Activated naive CD4-positive, alpha-beta T cell treated with anti-CD3 and anti-CD28 coated beads, Interleukin-2, amount 50 U/mL, for 16 hours (primary cell): ENCODE measurements around the gene SPCS1.
"Not testable (repeated sequence)": the region's sequence is repeated elsewhere in the genome, so short reads cannot be mapped to it uniquely, and the experiment has no call there.

Experiments
- DNase-seq: peaks from one replicate; pipeline ENCODE4 v3.0.0-alpha.2; 2020

SPCS1 gene

DNA sequence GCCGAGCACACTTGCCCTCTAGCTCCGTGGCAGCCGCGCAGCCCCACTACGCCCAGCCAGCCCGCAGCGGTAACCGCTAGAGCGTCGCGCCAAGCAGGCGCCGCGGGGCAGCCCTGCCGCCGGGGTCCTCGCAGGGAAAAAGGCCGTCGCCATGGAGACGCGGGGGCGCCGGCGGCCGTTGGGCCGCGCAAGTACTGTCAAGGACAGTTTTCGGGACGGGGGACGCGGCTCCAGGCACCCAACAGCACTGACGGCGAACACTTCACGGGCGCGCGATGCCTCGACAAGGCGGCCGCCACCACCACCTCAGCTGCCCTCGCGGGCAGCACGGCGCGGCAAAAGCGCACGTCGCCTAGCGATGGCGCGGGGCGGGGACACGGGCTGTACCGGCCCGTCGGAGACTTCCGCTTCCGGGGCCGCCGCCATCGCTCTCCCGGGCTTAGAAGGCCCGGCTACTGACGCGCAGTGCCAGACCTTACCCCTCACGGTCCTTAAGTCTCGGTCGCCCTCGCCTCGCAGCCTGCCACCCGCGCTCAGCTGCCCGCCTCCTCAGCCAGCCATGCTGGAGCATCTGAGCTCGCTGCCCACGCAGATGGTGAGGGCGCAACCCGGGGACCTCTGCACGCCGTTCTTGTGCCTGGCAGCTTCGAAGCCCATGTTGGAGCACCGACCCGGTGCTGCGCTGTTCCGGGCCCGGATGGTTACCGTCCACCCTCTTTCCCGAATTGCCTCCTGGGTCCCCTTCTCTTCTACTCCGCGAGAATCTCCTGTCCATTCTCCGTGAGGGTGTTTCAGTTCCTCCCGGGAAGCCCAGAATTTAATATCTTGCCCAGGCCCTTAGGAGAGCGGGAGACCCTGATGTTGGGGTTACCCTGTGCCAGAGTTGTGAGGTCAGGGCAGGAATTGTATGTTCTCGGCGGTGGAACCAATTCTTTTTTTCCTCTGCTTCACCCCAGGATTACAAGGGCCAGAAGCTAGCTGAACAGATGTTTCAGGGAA, at the start of gene SPCS1, which contains the start of gene GLT8D1:
Gene SPCS1, plus strand, starts transcription at position 419 of the 999 bp plus-strand sequence. Its CDS starts 141 bp downstream, at position 560.
Gene GLT8D1, minus strand, starts transcription at position 104 of the 999 bp plus-strand sequence. CDS start 5,331 bp downstream, outside the sequence.
- DNase-seq, result peak; percentile 90

DNA sequence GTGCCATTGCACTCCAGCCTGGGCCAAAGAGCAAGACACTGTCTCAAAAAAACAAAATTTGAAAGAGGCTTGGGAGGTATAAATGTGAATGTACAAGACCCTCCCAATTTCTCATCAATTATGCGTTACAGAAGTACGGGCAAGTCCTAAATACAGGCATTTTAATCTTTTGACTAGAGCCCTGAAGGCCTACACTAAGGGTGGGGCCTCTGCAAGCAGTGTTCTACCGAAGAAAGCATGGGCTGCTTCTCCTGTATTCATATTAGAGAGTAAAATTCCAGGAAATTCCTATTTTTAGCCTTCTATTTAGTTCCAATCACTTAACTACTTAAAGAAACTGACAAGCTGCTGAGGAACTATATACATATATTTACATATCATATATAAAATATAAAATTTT, 45.9 kb upstream of the SPCS1 start:
- no peak for DNase-seq

DNA sequence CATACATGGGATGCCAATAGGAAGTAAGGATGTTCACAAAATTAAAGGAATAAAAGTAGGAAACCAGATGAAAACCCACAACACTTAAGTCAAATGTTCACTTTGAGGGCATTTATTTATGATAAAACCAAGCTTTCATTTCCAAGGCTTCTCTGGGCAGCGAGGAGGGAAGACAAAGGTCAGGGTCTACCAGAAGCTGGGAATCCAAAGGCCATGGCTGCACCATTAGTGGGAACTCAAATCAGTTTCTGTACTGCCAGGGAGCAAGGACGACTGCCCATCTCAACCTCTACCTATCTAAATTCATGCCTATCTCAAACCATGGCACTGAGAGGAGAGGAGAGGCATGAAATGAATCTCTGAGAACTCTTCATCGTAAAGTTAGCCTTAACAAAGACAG, 42.8 kb upstream of the SPCS1 start:
- DNase-seq, result no peak

DNA sequence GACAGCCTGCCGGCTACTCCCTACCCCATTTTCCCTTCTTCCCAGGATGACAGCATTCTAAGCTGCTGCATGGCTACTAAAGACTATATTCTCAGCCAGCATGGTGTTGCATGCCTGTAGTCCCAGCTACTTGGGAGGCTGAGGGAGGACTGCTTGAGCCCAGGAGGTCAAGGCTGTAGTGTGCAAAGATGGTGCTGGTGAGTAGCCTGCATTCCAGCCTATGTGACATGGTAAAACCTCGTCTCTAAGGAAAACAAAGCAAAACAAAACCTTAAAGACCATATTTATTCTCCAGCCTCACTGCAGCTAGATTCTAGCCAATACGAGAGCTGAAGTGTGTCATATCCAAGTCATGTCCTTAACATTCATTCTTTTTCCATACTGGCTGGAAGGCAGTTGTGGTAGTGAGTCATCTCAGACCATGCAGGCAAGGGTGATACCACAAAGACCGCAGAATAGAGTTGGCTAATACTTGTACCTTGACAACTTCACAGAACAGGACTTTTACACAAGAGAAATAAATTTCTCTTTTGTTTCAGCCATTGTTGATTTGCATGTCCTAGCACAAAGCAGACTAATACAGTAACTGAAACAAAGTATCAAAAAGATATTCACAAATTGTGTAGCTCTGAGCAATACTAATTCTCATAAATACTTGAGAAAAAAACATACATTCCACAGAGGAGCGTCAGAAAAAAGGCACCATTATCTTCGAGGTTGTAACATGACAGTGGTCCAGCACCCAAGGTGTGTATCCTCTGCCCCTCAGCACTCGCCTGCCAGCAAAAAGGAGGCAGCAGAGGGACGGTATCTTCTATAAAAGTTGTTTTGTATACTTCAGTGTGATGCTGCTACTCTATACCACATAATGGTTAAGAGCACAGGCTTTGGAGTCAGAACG, 35.0 kb upstream of the SPCS1 start:
- DNase-seq, result no peak

DNA sequence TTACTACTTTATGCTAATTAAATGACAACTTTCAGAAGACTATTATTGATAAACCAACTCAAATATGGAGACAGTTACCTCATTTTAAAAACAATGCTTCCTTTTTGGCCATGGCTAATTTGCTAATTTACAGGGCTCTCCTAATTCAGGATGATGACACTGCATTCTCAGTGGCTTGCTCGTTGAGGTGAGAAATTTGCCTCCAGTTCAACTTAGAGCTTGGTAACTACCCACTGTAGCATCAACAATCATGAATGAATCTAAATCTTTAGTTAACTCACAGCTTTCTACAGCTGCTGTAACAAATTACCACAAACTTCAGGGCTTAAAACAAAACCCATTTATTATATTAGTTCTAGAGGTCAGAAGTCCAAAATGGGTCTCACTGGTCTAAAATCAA, 34.2 kb upstream of the SPCS1 start:
- no peak for DNase-seq

DNA sequence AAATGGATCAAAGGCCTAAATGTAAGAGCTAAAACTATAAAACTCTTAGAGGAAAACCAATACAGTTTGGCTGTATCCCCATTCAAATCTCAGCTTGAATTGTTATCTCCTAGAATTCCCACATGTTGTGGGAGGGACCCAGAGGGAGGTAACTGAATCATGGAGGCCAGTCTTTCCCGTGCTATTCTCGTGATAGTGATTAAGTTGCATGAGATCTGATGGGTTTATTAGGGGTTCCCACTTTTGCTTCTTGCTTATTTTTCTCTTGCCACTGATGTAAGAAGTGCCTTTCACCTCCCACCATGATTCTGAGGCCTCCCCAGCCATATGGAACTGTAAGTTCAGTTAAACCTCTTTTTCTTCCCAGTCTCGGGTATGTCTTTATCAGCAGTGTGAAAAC, 29.7 kb upstream of the SPCS1 start:
- DNase-seq, result not testable (repeated sequence)

DNA sequence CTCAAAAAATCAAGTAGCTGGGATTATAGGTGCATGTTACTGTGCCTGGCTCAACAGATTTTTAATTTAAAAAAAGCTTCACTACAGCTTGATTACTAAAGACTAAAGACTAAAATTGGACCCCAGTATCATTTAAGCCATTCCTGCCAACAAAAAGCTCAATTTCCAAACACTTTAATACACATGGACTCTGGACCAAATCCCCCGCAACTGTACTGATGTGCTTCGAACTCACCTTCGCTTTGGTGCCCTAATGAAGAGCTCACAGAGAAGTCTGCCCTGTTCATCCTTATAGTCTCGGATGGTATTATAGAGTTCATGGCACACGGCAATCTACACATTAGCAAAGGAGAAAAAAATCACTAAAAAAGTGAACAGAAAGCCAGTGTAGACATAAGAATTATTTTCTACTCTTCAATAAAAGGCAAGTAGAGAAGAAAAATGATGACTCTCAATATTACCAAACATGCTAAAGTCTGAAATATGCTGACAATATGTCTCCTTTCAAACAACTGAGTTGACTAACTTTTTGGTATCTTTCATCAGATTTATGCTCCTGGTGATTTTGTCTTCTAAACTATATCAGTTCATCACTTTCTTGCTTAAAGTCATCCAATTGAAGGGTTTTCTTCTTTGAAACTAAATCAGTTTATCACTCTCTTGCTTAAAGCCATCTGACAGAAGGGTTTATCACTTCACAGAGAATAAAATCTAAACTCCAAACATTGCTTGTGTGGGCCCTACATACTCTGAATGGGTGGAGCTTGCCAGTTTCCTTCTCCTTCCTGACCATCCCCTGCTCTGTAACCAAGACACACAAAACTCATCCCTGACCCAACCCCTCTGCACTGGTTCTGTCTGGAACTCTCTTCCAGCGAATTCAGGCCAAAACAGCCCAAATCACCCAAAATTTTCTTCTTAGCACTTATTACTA, 27.4 kb upstream of the SPCS1 start:
- DNase-seq, result no peak

DNA sequence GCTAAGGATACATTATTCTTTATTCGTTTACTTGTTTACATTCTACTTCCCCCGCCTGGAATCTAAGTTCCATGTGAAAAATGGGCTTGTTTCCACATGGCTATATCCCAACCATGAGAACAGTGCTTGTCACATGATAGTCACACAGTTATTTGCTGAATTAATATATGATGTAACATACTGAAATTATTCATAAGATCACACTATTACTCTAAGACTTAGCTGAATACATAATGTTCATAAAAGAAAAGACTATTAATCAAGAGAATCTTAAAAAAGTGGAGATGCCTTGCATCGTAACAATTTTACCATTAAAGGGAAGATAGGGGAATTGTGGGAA, 26.7 kb upstream of the SPCS1 start:
- DNase-seq, result no peak

DNA sequence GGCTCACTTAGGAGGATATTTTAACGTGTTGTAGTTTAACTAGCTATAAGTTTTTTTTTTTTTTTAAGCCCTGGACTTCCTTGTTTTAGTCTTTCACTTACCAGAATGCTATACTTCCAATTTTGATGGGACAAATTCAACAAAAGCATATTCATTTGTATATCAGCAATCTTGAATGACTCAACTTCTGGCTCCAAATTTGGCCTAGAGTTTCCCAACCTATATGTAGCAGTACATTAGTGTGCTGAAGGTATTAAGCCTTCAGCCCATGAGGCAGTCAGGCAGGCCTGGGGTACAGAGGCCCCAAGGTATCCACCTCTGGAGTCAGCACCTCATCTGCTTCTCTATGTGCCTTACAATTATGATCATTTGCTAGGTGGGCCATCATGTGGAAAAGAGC, 26.1 kb upstream of the SPCS1 start:
- DNase-seq, result no peak

DNA sequence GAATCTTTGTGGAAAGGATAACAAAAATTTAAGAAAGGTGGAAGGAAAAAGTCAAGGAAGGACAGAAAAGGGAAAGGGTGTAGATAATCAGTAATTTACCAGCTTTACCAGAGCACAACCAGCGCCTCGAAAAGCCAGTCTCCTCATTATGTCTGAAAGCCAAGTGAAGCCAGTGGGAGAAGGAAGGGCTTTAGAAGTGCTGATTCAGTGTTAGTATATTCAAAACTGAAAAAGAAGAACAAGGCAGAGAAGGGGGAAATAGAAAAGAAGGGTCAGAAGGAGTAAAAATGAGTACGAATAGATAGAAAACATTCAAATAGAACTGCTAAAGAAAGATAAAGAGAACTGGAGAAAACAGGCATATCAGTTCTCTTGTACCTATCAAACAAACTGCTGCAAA, 24.3 kb upstream of the SPCS1 start:
- no peak for DNase-seq

DNA sequence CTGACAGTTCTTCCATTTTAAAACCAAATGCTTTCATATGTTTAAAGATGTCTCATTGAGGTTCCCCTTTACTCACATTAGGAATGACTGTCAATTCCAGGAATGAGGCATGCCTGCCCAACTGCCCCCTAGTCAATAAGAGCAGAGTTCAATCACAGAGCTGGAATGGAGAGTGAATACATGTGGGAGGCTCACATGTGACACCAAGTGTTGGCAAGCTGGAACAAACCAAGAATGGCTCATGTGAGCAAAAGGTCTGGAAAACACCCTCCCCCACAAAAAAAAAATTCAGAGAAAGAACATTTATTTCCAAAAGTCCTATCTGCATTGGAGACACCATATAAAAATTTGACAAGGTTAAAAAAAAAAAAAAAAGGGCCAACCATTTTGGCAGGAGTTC, 23.9 kb upstream of the SPCS1 start:
- peak; percentile 21 for DNase-seq

DNA sequence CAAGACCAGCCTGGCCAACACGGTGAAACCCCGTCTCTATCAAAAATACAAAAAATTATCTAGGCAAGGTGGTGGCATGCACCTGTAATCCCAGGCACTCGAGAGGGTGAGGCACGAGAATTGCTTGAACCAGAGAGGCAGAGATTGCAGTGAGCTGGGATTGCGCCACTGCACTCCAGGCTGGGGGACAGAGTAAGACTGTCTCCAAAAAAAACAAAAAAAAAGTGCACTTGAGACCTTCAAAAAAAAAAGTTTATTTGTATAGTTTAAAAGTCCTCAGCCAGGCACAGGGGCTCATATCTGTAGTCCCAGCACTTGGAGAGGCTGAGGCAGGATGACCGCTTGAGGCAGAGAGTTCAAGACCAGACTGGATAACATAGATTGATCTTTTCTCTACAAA, 22.3 kb upstream of the SPCS1 start:
- no peak for DNase-seq

DNA sequence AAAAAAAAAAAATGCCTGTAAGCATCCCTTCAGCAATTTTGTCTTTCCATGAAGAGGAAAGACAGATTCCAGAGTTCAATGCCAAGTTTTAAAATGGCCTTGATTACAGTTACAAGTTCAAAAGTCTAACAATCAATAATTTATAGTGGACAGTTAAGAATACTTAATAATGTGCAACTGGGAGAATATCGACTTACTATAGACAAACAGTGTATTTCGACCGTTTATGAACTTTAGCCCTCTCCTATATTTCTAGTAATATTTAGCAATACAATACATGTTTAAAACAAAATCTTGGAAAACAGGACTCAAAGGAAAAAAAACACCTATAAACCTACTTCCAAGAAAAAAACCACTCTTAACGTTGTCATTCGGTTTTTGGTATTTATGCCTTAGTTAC, 21.7 kb upstream of the SPCS1 start:
- DNase-seq, result no peak

DNA sequence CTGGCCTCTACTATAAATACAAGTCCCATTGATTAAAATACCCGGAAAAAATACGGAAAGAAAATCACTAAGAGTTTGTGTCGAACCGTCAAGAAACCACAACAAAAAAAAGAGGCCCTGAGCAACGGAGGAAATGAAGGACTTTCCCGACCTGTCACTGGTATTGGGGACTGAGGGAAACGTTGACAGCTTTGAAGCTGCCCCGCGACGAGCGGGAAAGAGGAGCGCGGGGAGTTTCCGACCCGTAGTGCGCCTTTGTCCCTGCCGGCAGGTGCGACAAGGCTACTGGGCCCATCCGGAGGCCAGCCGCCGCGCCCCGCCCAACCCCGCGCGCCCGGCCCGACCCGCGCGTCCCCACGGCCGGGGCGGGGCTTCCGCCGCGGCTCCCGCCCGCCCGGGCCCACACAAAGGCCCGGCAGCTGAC, 20.6 kb upstream of the SPCS1 start:
- DNase-seq, result peak; percentile 78

DNA sequence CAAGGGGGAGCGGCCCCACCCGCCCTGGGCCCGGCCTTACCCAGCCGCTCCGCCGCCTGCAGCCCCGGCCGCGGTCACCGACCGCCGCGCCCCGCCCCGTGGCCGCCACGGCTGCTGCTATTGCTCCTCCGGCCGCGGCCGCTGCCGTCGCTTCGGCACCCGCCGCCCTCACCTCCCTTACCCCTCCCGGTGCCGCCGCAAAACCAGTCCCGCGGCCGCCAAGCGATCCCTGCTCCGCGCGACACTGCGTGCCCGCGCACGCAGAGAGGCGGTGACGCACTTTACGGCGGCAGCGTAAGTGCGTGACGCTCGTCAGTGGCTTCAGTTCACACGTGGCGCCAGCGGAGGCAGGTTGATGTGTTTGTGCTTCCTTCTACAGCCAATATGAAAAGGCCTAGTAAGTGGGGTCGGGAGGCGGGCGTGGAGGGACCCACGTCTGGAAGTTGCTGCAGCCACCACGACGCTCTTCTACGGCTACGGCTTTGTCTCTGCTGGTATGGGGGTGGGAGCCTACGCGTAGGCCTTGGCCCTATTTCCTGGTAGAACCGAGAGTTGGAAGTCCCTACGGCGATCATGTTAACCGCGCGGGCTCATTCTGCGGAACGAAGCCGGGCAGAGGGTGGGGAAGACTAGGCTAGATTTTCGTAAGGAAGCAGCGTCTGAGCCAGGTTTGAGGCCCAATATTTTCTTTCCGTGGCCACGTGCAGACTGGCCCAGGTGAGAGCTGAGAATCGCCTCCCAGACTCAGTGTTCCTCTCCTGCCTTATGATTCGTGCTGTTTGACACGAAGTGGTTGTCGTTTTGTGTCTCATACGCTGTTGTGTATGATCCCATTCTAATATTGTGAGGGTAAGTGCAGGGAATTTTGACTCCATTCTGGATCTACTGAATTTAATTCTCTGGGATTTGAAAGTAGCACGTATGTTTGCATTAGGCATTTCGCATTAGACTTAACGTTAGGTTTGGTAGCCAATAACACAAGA, 19.9 kb upstream of the SPCS1 start, which contains the start of the genes GNL3 and PBRM1:
Gene GNL3, plus strand, starts transcription at position 324 of the 983 bp plus-strand sequence. Its CDS starts 61 bp downstream, at position 385.
Gene PBRM1, minus strand, starts transcription at position 205 of the 983 bp plus-strand sequence.
- peak; percentile 94 for DNase-seq

DNA sequence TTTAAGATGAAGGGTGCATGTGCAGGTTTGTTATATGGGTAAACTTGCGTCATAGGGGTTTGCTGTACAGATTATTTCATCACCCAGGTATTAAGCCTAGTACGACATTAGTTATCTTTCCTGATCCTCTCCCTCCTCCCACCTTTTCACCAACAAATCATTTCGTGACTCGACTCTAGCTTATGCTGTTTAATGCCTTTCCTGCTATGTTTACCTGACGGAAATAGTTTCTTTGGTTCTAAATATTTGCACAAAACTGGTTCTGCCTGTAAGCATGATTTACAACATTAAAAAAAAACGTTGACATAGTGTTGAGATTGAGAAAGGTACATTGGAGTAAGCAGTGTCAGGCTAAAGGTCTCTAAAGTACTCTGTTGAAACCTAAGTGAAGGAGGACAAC, 17.6 kb upstream of the SPCS1 start:
- no peak for DNase-seq

DNA sequence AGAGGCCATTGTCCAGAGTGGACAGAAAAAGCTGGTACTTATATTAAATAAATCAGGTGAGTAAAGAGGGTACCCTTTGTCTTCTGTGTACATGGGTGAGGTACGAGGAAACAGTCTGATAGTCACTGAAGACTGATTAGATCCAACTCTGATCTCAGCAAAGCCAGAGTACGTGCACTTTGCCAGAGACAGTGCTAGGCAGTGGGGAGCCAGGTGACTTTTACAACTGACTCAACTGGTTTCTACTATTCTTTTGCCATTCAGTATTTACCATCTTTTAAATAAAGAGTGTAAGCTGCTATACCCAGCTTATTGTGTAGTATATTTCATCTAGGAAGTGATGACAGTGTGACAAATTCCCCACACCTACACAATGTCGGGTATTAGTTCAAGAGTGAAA, 16.8 kb upstream of the SPCS1 start:
- no peak for DNase-seq

DNA sequence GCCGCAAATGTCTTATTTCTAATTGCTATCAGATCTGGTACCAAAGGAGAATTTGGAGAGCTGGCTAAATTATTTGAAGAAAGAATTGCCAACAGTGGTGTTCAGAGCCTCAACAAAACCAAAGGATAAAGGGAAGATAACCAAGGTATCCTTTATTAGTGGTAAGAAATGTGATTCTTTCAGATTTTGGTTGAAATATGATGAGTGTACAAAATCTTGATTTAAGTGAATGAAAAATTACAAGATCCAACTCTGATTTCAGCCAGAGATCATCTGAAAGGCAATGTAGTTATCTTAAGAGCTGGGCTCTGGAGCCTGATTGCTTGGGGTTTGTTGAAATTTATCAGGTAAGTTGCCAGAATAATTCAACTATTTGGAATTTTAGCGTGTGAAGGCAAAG, 15.3 kb upstream of the SPCS1 start:
- no peak for DNase-seq

DNA sequence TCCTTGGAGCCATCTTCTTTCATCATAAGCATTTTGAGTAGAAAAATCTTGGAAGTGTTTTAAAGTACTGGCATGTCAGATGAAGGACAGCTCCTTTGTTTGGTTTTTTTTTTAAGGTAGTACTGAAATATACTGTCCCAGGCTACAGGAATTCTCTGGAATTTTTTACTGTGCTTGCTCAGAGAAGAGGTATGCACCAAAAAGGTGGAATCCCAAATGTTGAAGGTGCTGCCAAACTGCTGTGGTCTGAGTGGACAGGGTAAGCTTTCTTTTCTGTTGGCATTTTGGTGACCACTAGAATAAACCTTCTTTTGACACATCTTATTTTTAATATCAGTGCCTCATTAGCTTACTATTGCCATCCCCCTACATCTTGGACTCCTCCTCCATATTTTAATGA, 12.8 kb upstream of the SPCS1 start:
- DNase-seq, result no peak

DNA sequence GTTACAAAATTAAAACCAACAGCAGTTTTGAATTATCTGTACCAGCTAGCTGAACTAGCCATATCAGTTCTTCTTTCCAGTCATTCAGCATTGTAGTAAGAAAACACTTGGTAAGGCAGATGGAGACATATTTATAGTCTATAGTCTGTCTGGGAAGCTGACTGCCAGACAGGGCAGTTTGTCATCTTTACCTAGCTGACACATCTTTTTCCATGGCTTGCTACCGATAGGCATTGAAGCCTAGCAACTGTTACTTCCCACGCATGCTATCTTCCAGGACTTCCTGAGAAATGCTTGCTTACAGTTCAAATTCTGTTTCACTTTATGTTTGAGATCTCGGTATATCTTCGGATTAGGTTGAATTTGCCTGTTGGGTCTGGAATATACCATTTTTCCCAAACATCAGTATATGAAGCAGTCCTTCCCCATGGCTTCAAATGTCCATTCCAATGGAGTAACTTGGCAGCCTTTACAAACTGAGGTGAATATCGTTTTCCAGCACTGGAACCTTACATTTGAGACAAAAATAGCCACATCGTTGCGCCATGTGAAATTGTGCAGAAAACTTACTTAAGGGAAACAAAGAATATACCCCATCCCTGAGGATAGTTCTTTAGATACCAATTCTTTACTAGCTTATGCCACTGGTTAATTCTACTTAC, 11.2 kb upstream of the SPCS1 start:
- no peak for DNase-seq
